22Rv1 (cell line): ENCODE measurements around the gene NRF1.

Source experiments
- CTCF ChIP-seq: fragments of 450-650 bp; IDR thresholded peaks from 2 replicates; pipeline ENCODE4 v1.5.1; 2017; ENCODE audit warnings: mild to moderate bottlenecking
- ZFX ChIP-seq: fragments of 450-650 bp; IDR thresholded peaks from 2 replicates; pipeline ENCODE4 v1.6.1; 2017; ENCODE audit warnings: antibody characterized with exemption, borderline replicate concordance

- 0 out of 2 replicates have a peak, but pooled peaks have one; percentile 5 for TF ChIP-seq CTCF
- TF ChIP-seq ZFX, result no peak
These were observed 78.6 kb downstream of the NRF1 start for GRCh38 chr7:129689995-129690581.
